ENCODE data around the gene DDN. TPM values are rescaled to one million over a fixed set of nuclear protein-coding genes. Genes with fewer than 3 reads are reported as not detected.

DDN gene
- polyA plus RNA-seq, 1 of the 3 experiments (the other 2 are of a cell fraction), result 0.20 TPM

GRCh38 chr12:48967991-48968390, 31.2 kb downstream of the DDN start:
- Histone ChIP-seq H3K27me3 (ENCODE audit: insufficient read depth) (peaks cover 42% of the 10 kb centered on the region; the same call in 1 of the 2 replicates), H3K4me1 (ENCODE audit: control insufficient read depth in 1 of 2, insufficient read depth in 2 of 2, low read depth in 1 of 2, low read length in 1 of 2) (peaks cover 0 to 13% of the 10 kb centered on the region in 2 experiments; a peak in 1 of 4 replicates), H3K9me3 (no peaks in the 10 kb centered on the region), H3F3A (replicated peaks; ENCODE audit: insufficient read depth) (peaks cover 3% of the 10 kb centered on the region), H3K9me2 (no peaks in the 10 kb centered on the region), H3K4me2 (no peak overlapping the region), H2AFZ (ENCODE audit: low read depth) (no peak overlapping the region), H4K20me1 (ENCODE audit: insufficient read depth) (no peaks in the 10 kb centered on the region), H3K4me3 (ENCODE audit: low read depth in 2 of 2, low read length in 1 of 2) (no peak overlapping the region), H3K9ac (no peak overlapping the region), H3K27ac (ENCODE audit: low read depth in 2 of 2, low read length in 1 of 2) (no peak overlapping the region), H3K79me2 (ENCODE audit: insufficient read depth) (no peaks in the 10 kb centered on the region), H3K36me3 (replicated peaks in 1 of 2; ENCODE audit: control insufficient read depth in 1 of 2, insufficient read depth in 2 of 2, low read length in 1 of 2) (no peaks in the 10 kb centered on the region)
- WGBS (ENCODE audit: low lambda C conversion rate), result 75% methylated on average over 7 of the region's 7 CpGs
- no peak for TF ChIP-seq RXRA (IDR thresholded peaks at IDR 0.05; ENCODE audit: borderline replicate concordance, low read depth)
- TF ChIP-seq EP300 (IDR thresholded peaks at IDR 0.05; ENCODE audit: borderline replicate concordance in 1 of 2, low read depth in 1 of 2, low read length in 1 of 2), result no peak
- TF ChIP-seq GATA2 (CRISPR knock-in tag; IDR thresholded peaks at IDR 0.05), result no peak
- TF ChIP-seq ZBTB33 (IDR thresholded peaks at IDR 0.05; ENCODE audit: borderline replicate concordance, low read depth), result no peak
- TF ChIP-seq MAX (IDR thresholded peaks at IDR 0.05; ENCODE audit: low read depth), result no peak
- no peak for TF ChIP-seq TCF12 (IDR thresholded peaks at IDR 0.05)
- TF ChIP-seq CHD2 (IDR thresholded peaks at IDR 0.05; ENCODE audit: low read length, partially characterized antibody), result no peak
- no peak for TF ChIP-seq SIN3A (IDR thresholded peaks at IDR 0.05; ENCODE audit: borderline replicate concordance, low read depth, low read length)
- TF ChIP-seq SMC3 (IDR thresholded peaks at IDR 0.05; ENCODE audit: low read depth, low read length), result no peak
- TF ChIP-seq EZH2phosphoT487 (IDR thresholded peaks at IDR 0.05; ENCODE audit: borderline replicate concordance, low read depth), result no peak
- TF ChIP-seq TEAD4 (IDR thresholded peaks at IDR 0.05; ENCODE audit: borderline replicate concordance, insufficient read depth), result no peak
- no peak for TF ChIP-seq RFX5 (IDR thresholded peaks at IDR 0.05; ENCODE audit: low read length)
- no peak for TF ChIP-seq USF2 (IDR thresholded peaks at IDR 0.05; ENCODE audit: borderline replicate concordance, low read depth, low read length)
- TF ChIP-seq POLR2AphosphoS5 (IDR thresholded peaks at IDR 0.05; ENCODE audit: low read depth, low read length), result no peak
- no peak for TF ChIP-seq IRF3 (IDR thresholded peaks at IDR 0.05; ENCODE audit: low read depth, low read length)
- POLR2A ChIA-PET, result no interaction called here
- DNase-seq, result no peak
- CTCF ChIA-PET, result interaction anchor here (1.0 to 32.2 kb wide), 8 partner anchors 10 to 115 kb away, joined by 3 to 935 read pairs (median 4); partner anchors contain the start of genes ARF3, DDN and WNT1
